GM23248 (cell line): ENCODE data around the gene INPP4A. TPM values are rescaled to one million over a fixed set of nuclear protein-coding genes. Genes with fewer than 3 reads are reported as not detected.

Experiments used
- DNase-seq: peaks from one replicate; pipeline ENCODE4 v3.0.0-alpha.2; 2015
- H2AFZ ChIP-seq: fragments of 200-600 bp; sonication (generic); 2 replicates; pipeline ENCODE4 v1.6.1; 2016; ENCODE audit warnings: antibody characterized with exemption
- H3F3A ChIP-seq: fragments of 200-600 bp; sonication (generic); 2 replicates; pipeline ENCODE4 v1.6.1; 2016; ENCODE audit warnings: mild to moderate bottlenecking, antibody characterized with exemption, mixed run types; ENCODE audit not compliant: insufficient read depth
- H3K27ac ChIP-seq: fragments of 200-600 bp; sonication (generic); 2 replicates; pipeline ENCODE4 v1.5.1; 2016; ENCODE audit warnings: mild to moderate bottlenecking
- H3K27me3 ChIP-seq: fragments of 200-600 bp; sonication (generic); replicated peaks from 2 replicates; pipeline ENCODE4 v1.6.1; 2016; ENCODE audit warnings: mild to moderate bottlenecking; ENCODE audit not compliant: insufficient read depth
- H3K36me3 ChIP-seq: fragments of 200-600 bp; sonication (generic); 2 replicates; pipeline ENCODE4 v1.6.1; 2016; ENCODE audit warnings: low read depth, mild to moderate bottlenecking
- H3K4me1 ChIP-seq: fragments of 200-600 bp; sonication (generic); 2 replicates; pipeline ENCODE4 v1.6.1; 2016; ENCODE audit warnings: mild to moderate bottlenecking; ENCODE audit not compliant: insufficient read depth
- H3K4me2 ChIP-seq: fragments of 200-600 bp; sonication (generic); one replicate; pipeline ENCODE4 v1.6.1; 2016; ENCODE audit warnings: mild to moderate bottlenecking; ENCODE audit not compliant: unreplicated experiment
- H3K4me3 ChIP-seq: fragments of 200-600 bp; sonication (generic); 2 replicates; pipeline ENCODE4 v1.5.1; 2016; ENCODE audit warnings: mild to moderate bottlenecking
- H3K79me2 ChIP-seq: fragments of 200-600 bp; sonication (generic); 2 replicates; pipeline ENCODE4 v1.6.1; 2016; ENCODE audit warnings: mild to moderate bottlenecking; ENCODE audit not compliant: insufficient read depth
- H3K9ac ChIP-seq: fragments of 200-600 bp; sonication (generic); 2 replicates; pipeline ENCODE4 v1.6.1; 2016; ENCODE audit warnings: mild to moderate bottlenecking
- H3K9me2 ChIP-seq: fragments of 200-600 bp; sonication (generic); 2 replicates; pipeline ENCODE4 v1.6.1; 2016; ENCODE audit warnings: mixed run types, mild to moderate bottlenecking, moderate library complexity; ENCODE audit not compliant: insufficient read depth
- H3K9me3 ChIP-seq: fragments of 200-600 bp; sonication (generic); one replicate; pipeline ENCODE4 v1.6.1; 2017; ENCODE audit warnings: low read depth
- H4K20me1 ChIP-seq: fragments of 200-600 bp; sonication (generic); 2 replicates; pipeline ENCODE4 v1.6.0; 2016; ENCODE audit not compliant: insufficient read depth
- EZH2 ChIP-seq: fragments of 200-600 bp; sonication (generic); IDR thresholded peaks from 2 replicates; pipeline ENCODE4 v1.6.1; 2018; ENCODE audit warnings: antibody characterized with exemption, mild to moderate bottlenecking; ENCODE audit not compliant: insufficient read depth, poor library complexity, severe bottlenecking
- EZH2phosphoT487 ChIP-seq: fragments of 200-600 bp; sonication (generic); IDR thresholded peaks from 2 replicates; pipeline ENCODE4 v1.6.1; 2018; ENCODE audit warnings: antibody characterized with exemption, moderate library complexity, mild to moderate bottlenecking, low read depth; ENCODE audit not compliant: insufficient read depth
- WGBS, 2 experiments: methylation state at CpG; one replicate each; pipeline ENCODE4 v1.1.6; 2015 to 2017; ENCODE audit warnings: low lambda C conversion rate in 2 of 2, low coverage in 1 of 2; ENCODE audit errors: missing lambda C conversion rate in 2 of 2; 5-methylcytosine and 5-hydroxymethylcytosine counted together
- in situ Hi-C: fragments of 300-500 bp; cut with MboI; formaldehyde crosslinking; loops from 2 replicates; pipeline ENCODE4 v1.15.0; 2020
- polyA plus RNA-seq: library from polyadenylated mRNA; unstranded; fragments of >200 nt; fragmentation: Nextera tagmentation; extraction: Ambion mirVana; gene quantifications from 2 replicates; pipeline ENCODE4 v1.2.1, GENCODE V29; 2016
- total RNA-seq: library from RNA; depleted of rRNA; stranded (reverse); fragments of >200 nt; shearing (Covaris generic); gene quantifications from 2 replicates; pipeline ENCODE4 v1.2.3, GENCODE V29; 2014

INPP4A gene
- total and polyA plus RNA-seq, 2 experiments from 2014 or later = 9.5 to 16.0 TPM

DNA sequence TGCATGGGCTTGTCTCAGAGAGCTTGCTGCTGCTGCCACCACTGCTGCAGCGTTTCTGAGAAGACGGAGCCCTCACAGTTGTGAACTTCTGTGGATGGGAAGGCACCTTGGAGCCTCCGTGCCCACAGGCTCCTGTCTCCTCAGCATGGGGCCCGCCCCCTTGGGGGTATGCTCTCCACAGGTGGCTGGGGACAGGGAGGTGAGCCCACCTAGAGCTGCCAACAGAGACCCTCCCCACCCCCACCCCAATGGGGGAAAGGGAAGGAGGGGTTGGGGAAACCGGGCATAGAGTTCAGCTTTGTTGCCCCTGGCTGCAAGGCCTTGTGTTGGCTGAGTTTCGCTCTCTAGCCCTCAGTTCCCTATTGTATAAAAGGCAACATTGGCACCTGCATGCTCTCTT is 76.1 kb downstream of the INPP4A start:
- WGBS, 2 experiments = 96 to 99% methylated on average over 6 of the region's 6 CpGs
- H3F3A ChIP-seq = no peaks in the 10 kb centered on the region
- no peak for DNase-seq
- no peaks in the 10 kb centered on the region for H4K20me1 ChIP-seq
- no peak overlapping the region for H3K4me3 ChIP-seq
- no peak overlapping the region for H3K9ac ChIP-seq
- no peak overlapping the region for H3K27ac ChIP-seq
- H3K9me3 ChIP-seq = no peaks in the 10 kb centered on the region
- H3K79me2 ChIP-seq = no peaks in the 10 kb centered on the region; the same call in 1 of the 2 replicates
- TF ChIP-seq EZH2 (no peak), EZH2phosphoT487 (no peak)
- no peaks in the 10 kb centered on the region for H3K9me2 ChIP-seq
- H3K27me3 ChIP-seq = no peaks in the 10 kb centered on the region
- no peak overlapping the region for H3K4me2 ChIP-seq
- H3K36me3 ChIP-seq = no peaks in the 10 kb centered on the region
- H3K4me1 ChIP-seq = peaks cover 5% of the 10 kb centered on the region; the same call in 1 of the 2 replicates
- no peak overlapping the region for H2AFZ ChIP-seq
- in situ Hi-C loops = no loop called here

DNA sequence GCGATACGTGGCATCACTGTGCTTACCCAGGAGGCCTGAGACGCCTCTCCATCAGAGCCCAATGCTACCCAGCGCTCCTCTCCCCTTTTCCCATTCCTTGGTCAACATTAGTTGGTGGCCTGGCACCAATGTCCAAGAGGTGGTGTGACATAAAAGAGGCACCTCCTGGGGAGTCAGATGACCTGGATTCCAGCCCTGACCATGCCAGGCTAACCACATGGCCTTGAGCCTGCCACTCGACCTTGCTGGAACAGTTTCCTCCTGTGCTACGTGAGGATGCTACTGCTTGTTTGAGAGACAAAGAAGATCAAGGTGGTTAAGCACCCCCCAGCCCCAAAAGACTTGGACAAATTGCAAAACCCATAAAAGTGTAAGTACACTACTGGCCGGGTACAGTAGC is 76.6 kb downstream of the INPP4A start:
- TF ChIP-seq EZH2phosphoT487 = no peak
- TF ChIP-seq EZH2 = no peak
- Histone ChIP-seq H3K9ac (no peak overlapping the region), H3K27ac (no peak overlapping the region)

DNA sequence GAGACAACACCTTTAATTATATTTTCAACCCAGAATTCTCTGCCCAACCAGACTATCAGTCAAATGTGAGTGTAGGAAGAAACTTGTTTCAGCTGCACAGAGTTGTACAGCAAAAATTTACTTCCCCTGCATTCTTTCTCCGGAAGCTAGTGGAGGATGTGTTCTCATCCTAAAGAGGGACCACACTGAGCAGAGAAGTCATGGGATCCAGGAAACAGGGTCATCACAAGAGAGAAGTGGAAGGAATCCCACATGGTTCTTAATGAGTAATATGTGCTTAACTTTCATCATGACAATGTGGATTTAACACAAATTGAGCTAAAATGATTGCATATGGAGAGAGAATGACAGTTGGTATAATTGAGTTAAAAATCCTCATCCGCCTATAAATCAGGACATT is 78.2 kb downstream of the INPP4A start:
- Histone ChIP-seq H3K4me2 (no peak overlapping the region), H3K27me3 (no peaks in the 10 kb centered on the region)

More for the DNA sequence above, 76.6 kb downstream of the INPP4A start:
- in situ Hi-C loops = no loop called here
- no peaks in the 10 kb centered on the region for H4K20me1 ChIP-seq
- no peak overlapping the region for H3K4me2 ChIP-seq
- H3K9me2 ChIP-seq = no peaks in the 10 kb centered on the region
- 85 to 87% methylated on average over 7 of the region's 7 CpGs for WGBS, 2 experiments
- DNase-seq = no peak
- peaks cover 5% of the 10 kb centered on the region; the same call in 1 of the 2 replicates for H3K4me1 ChIP-seq
- H3K27me3 ChIP-seq = no peaks in the 10 kb centered on the region
- no peaks in the 10 kb centered on the region; the same call in 1 of the 2 replicates for H3K79me2 ChIP-seq
- no peaks in the 10 kb centered on the region for H3K36me3 ChIP-seq
- H3K4me3 ChIP-seq = no peak overlapping the region
- no peak overlapping the region for H2AFZ ChIP-seq
- no peaks in the 10 kb centered on the region for H3K9me3 ChIP-seq
- H3F3A ChIP-seq = no peaks in the 10 kb centered on the region

DNA sequence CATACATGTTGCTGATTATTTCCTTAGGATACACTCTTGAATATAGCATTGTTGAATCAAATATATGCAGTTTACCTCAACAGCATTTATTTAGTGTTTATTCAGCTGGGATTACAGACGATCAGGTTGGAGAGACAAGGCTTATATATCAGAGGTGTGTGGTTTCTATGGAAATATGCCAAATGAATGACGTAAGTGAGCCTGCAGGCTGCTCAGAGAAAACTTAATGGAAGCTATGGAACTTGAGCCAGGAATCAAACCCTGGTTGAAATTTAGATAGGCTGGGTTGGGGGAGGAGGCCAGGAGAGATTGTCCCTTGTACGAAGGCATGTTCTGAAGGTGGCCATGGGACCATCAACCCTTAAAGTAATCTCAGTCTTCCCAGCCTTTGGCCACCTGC is 79.5 kb downstream of the INPP4A start:
- no peaks in the 10 kb centered on the region for H3K9me2 ChIP-seq
- no peak overlapping the region for H3K4me3 ChIP-seq
- no peaks in the 10 kb centered on the region for H3K4me1 ChIP-seq
- no peaks in the 10 kb centered on the region for H3K9me3 ChIP-seq
- no peaks in the 10 kb centered on the region for H4K20me1 ChIP-seq
- H2AFZ ChIP-seq = no peak overlapping the region
- H3K4me2 ChIP-seq = no peak overlapping the region
- in situ Hi-C loops = no loop called here
- WGBS, 2 experiments = 98 to 99% methylated on average over 3 of the region's 3 CpGs
- H3K9ac ChIP-seq = no peak overlapping the region
- H3K36me3 ChIP-seq = no peaks in the 10 kb centered on the region
- no peaks in the 10 kb centered on the region for H3K27me3 ChIP-seq
- DNase-seq = no peak
- H3K79me2 ChIP-seq = no peaks in the 10 kb centered on the region
- TF ChIP-seq EZH2 = no peak
- TF ChIP-seq EZH2phosphoT487 = no peak
- H3K27ac ChIP-seq = no peak overlapping the region
- H3F3A ChIP-seq = no peaks in the 10 kb centered on the region

More for the DNA sequence above, 78.2 kb downstream of the INPP4A start:
- H2AFZ ChIP-seq = no peak overlapping the region
- H3K9me2 ChIP-seq = no peaks in the 10 kb centered on the region
- no peak overlapping the region for H3K27ac ChIP-seq
- H3K9me3 ChIP-seq = no peaks in the 10 kb centered on the region
- H4K20me1 ChIP-seq = no peaks in the 10 kb centered on the region
- H3K36me3 ChIP-seq = no peaks in the 10 kb centered on the region
- H3K4me1 ChIP-seq = 0 out of 2 replicates have a peak, but pooled peaks cover under 1% of the 10 kb centered on the region
- no peaks in the 10 kb centered on the region for H3K79me2 ChIP-seq
- H3K9ac ChIP-seq = no peak overlapping the region
- no peak overlapping the region for H3K4me3 ChIP-seq
- WGBS, 2 experiments = 77 to 87% methylated on average over 2 of the region's 2 CpGs
- DNase-seq = no peak
- no peaks in the 10 kb centered on the region for H3F3A ChIP-seq
- TF ChIP-seq EZH2 (no peak), EZH2phosphoT487 (no peak)
- in situ Hi-C loops = no loop called here

DNA sequence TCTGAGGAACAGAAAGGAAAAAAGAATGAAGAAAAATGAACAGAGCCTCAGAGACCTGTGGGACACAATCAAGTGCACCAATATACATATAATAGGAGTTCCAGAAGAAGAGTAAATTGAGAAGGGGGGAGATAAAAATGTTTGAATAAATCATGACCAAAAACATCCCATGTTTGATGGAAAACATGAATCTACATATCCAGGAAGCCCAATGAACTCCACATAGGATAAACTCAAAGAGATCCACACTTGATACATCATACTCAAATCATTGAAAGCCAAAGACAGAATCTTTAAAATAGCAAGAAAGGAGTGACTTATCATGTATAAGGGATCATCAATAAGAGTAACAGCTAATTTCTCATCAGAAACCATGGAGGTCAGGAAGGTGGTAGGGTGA is 83.7 kb downstream of the INPP4A start:
- Histone ChIP-seq H3K36me3 (no peaks in the 10 kb centered on the region), H3K4me3 (no peak overlapping the region), H2AFZ (no peak overlapping the region), H3K4me2 (no peak overlapping the region), H3K27ac (no peak overlapping the region), H3K4me1 (no peaks in the 10 kb centered on the region), H3K9me3 (no peaks in the 10 kb centered on the region), H3K27me3 (no peaks in the 10 kb centered on the region), H3K79me2 (no peaks in the 10 kb centered on the region), H4K20me1 (no peaks in the 10 kb centered on the region), H3K9ac (no peak overlapping the region), H3F3A (no peaks in the 10 kb centered on the region), H3K9me2 (no peaks in the 10 kb centered on the region)
- no peak for DNase-seq
- in situ Hi-C loops = no loop called here
- TF ChIP-seq EZH2phosphoT487 (no peak), EZH2 (no peak)
